GM12878 (cell line): Measurements from ENCODE around the gene PTPRN2. TPM values are rescaled to one million over a fixed set of nuclear protein-coding genes. Genes with fewer than 3 reads are reported as not detected.

Experiments used
- ATAC-seq: fragments of 200-7000 bp; cut with Tn5 transposase; 3 replicates; pipeline ENCODE4 v1.9.1; 2020; ENCODE audit warnings: mild to moderate bottlenecking, moderate library complexity
- BruUV-seq: library from RNA; stranded (reverse); fragments of 400-500 nt; replicated peaks from 2 replicates; lab custom pipeline; 2021; lab: Mats Ljungman, UMichigan
- CTCF ChIA-PET: fragments of 300-600 bp; sonication (Branson Sonifier 250); formaldehyde crosslinking; extraction: SDS; loops from one replicate; lab custom pipeline; 2021; ENCODE audit warnings: inconsistent platforms; lab: Yijun Ruan, JAX
- POLR2A ChIA-PET: fragments of 350-600 bp; formaldehyde crosslinking; extraction: SDS; loops from one replicate; lab custom pipeline; 2021; ENCODE audit warnings: inconsistent platforms; lab: Charles Lee
- RAD21 ChIA-PET: fragments of 300-600 bp; sonication (Branson Sonifier 250); formaldehyde crosslinking; loops from one replicate; lab custom pipeline; 2023; ENCODE audit warnings: antibody characterized with exemption; ENCODE audit not compliant: unreplicated experiment; lab: Charles Lee
- SMC1A ChIA-PET: fragments of 300-600 bp; sonication (Branson Sonifier 250); formaldehyde crosslinking; loops from one replicate; lab custom pipeline; 2023; ENCODE audit not compliant: unreplicated experiment, uncharacterized antibody; lab: Charles Lee
- DNase-seq: peaks from one replicate; pipeline ENCODE4 v3.0.0-alpha.2; 2011; ENCODE audit warnings: low read depth, low spot score
- FAIRE-seq: peaks from 3 replicates; lab custom pipeline; 2011; peaks lifted over from hg19 to GRCh38; lab: Jason Lieb, UNC
- H2AFZ ChIP-seq: 2 replicates; pipeline ENCODE4 v1.6.0; 2011; ENCODE audit warnings: low read depth, low read length, control low read depth; ENCODE audit not compliant: control insufficient read depth
- H3K27ac ChIP-seq: 2 replicates; pipeline ENCODE4 v1.5.1; 2011; ENCODE audit warnings: control low read depth; ENCODE audit not compliant: control insufficient read depth, insufficient read depth
- H3K27me3 ChIP-seq, 2 experiments: replicated peaks in 1 of 2; 2 replicates each; pipeline versions ENCODE4 v1.6.0 to v1.6.1; 2011; ENCODE audit warnings: low read length in 1 of 2; ENCODE audit not compliant: control insufficient read depth in 2 of 2, insufficient read depth in 2 of 2
- H3K36me3 ChIP-seq, 2 experiments: 2 replicates each; pipeline ENCODE4 v1.5.1; 2011; ENCODE audit warnings: low read length in 1 of 2; ENCODE audit not compliant: control insufficient read depth in 2 of 2, insufficient read depth in 2 of 2
- H3K4me1 ChIP-seq: 2 replicates; pipeline ENCODE4 v1.6.1; 2011; ENCODE audit warnings: mild to moderate bottlenecking, low read length, moderate library complexity, mixed read lengths; ENCODE audit not compliant: control insufficient read depth, insufficient read depth
- H3K4me2 ChIP-seq: 2 replicates; pipeline ENCODE4 v1.6.0; 2011; ENCODE audit warnings: control low read depth; ENCODE audit not compliant: control insufficient read depth, insufficient read depth
- H3K4me3 ChIP-seq: fragments of 200-600 bp; sonication (generic); 2 replicates; pipeline ENCODE4 v1.5.1; 2016
- H3K79me2 ChIP-seq: 2 replicates; pipeline ENCODE4 v1.6.0; 2011; ENCODE audit warnings: low read length; ENCODE audit not compliant: control insufficient read depth, insufficient read depth
- H3K9ac ChIP-seq: 2 replicates; pipeline ENCODE4 v1.8.0; 2011; ENCODE audit warnings: low read length, control low read depth, mixed read lengths; ENCODE audit not compliant: control insufficient read depth, insufficient read depth
- H3K9me3 ChIP-seq: replicated peaks from 3 replicates; pipeline ENCODE4 v1.5.1; 2011; ENCODE audit warnings: mild to moderate bottlenecking, low read length; ENCODE audit not compliant: control insufficient read depth, insufficient read depth
- H4K20me1 ChIP-seq: 2 replicates; pipeline ENCODE4 v1.6.0; 2011; ENCODE audit not compliant: control insufficient read depth, insufficient read depth
- ATF7 ChIP-seq: fragments of 450-650 bp; IDR thresholded peaks from 2 replicates; pipeline ENCODE4 v1.6.1; 2016; ENCODE audit warnings: low read depth, mild to moderate bottlenecking
- CHD1 ChIP-seq: IDR thresholded peaks from 2 replicates; pipeline ENCODE4 v1.6.1; 2012; ENCODE audit warnings: low read depth, low read length, improper control_type of control experiment
- CHD2 ChIP-seq: IDR thresholded peaks from 2 replicates; pipeline ENCODE4 v1.6.1; 2011; ENCODE audit warnings: low read depth, low read length, improper control_type of control experiment, borderline replicate concordance
- CUX1 ChIP-seq: IDR thresholded peaks from 2 replicates; pipeline ENCODE4 v1.6.1; 2012; ENCODE audit warnings: improper control_type of control experiment, low read depth, low read length; ENCODE audit not compliant: insufficient replicate concordance
- EED ChIP-seq: sonication (generic); IDR thresholded peaks from 2 replicates; pipeline ENCODE4 v1.6.1; 2016; ENCODE audit warnings: antibody characterized with exemption, low read depth
- EGR1 ChIP-seq, 2 experiments: IDR thresholded peaks; 1 replicate in 1 of 2; 2 replicates in 1 of 2; pipeline ENCODE4 v1.6.1; 2011 to 2012; ENCODE audit warnings: low read depth in 2 of 2, low read length in 2 of 2, borderline replicate concordance in 1 of 2, mild to moderate bottlenecking in 1 of 2, moderate library complexity in 1 of 2
- JUND ChIP-seq: IDR thresholded peaks from 2 replicates; pipeline ENCODE4 v1.6.1; 2012; ENCODE audit warnings: low read depth, mild to moderate bottlenecking, low read length, improper control_type of control experiment, moderate library complexity
- KLF5 ChIP-seq: fragments of 450-650 bp; IDR thresholded peaks from 2 replicates; pipeline ENCODE4 v1.6.1; 2014; ENCODE audit warnings: mild to moderate bottlenecking; ENCODE audit not compliant: partially characterized antibody
- NBN ChIP-seq: fragments of 450-650 bp; IDR thresholded peaks from 2 replicates; pipeline ENCODE4 v1.6.1; 2016
- NFYA ChIP-seq: IDR thresholded peaks from 2 replicates; pipeline ENCODE4 v1.6.1; 2011; ENCODE audit warnings: low read depth, mild to moderate bottlenecking, low read length, improper control_type of control experiment, borderline replicate concordance
- RCOR1 ChIP-seq: conservative IDR thresholded peaks from 2 replicates; pipeline ENCODE4 v1.6.1; 2012; ENCODE audit warnings: low read depth, low read length, improper control_type of control experiment
- RELA ChIP-seq: fragments of 450-650 bp; IDR thresholded peaks from 2 replicates; pipeline ENCODE4 v1.8.0; 2014; ENCODE audit warnings: borderline replicate concordance; ENCODE audit not compliant: partially characterized antibody
- RFX5 ChIP-seq: IDR thresholded peaks from 2 replicates; pipeline ENCODE4 v1.6.1; 2011; ENCODE audit warnings: low read depth, low read length, improper control_type of control experiment
- SIN3A ChIP-seq: IDR thresholded peaks from 2 replicates; pipeline ENCODE4 v1.6.1; 2012; ENCODE audit warnings: low read depth, low read length, improper control_type of control experiment
- SREBF1 ChIP-seq: IDR thresholded peaks from 2 replicates; pipeline ENCODE4 v1.6.1; 2012; ENCODE audit warnings: mild to moderate bottlenecking, low read length
- TAF1 ChIP-seq: IDR thresholded peaks from 2 replicates; pipeline ENCODE4 v1.6.1; 2011; ENCODE audit warnings: mild to moderate bottlenecking, low read depth, low read length, borderline replicate concordance
- TCF7 ChIP-seq: IDR thresholded peaks from 2 replicates; pipeline ENCODE4 v1.6.1; 2014; ENCODE audit warnings: antibody characterized with exemption, borderline replicate concordance
- ZSCAN29 ChIP-seq: fragments of 450-650 bp; IDR thresholded peaks from 2 replicates; pipeline ENCODE4 v1.6.1; 2017; ENCODE audit warnings: mild to moderate bottlenecking, moderate library complexity
- WGBS: methylation state at CpG from one replicate; pipeline ENCODE4 v1.1.6; 2016; ENCODE audit warnings: low lambda C conversion rate; ENCODE audit not compliant: insufficient replicate concordance, insufficient coverage; ENCODE audit errors: missing lambda C conversion rate; 5-methylcytosine and 5-hydroxymethylcytosine counted together
- in situ Hi-C: fragments of 300-500 bp; cut with MboI; formaldehyde crosslinking; loops from 9 replicates; pipeline ENCODE4 v1.14.3; 2018; ENCODE audit warnings: mixed read lengths
- intact Hi-C: fragments of 100-400 bp; cut with micrococcal nuclease; formaldehyde crosslinking; loops from one replicate; pipeline ENCODE4 v1.14.2; 2022; ENCODE audit not compliant: unreplicated experiment
- polyA plus RNA-seq, 11 experiments: library from polyadenylated mRNA; depleted of rRNA in 4 of 11; unstranded in 6 of 11; stranded (reverse) in 5 of 11; fragments of >200 nt; fragmentation: Nextera tagmentation in 4 of 11; fragmentation: Illumina TruSeq in 1 of 11; extraction: Ambion mirVana in 4 of 11; extraction: Trizol in 1 of 11; gene quantifications; 1 replicate in 1 of 11; 2 replicates in 10 of 11; pipeline versions ENCODE4 v1.2.1 to v1.2.3, GENCODE V29; 2011 to 2016; ENCODE audit warnings: inconsistent platforms in 2 of 11, missing spikeins in 2 of 11, low read depth in 1 of 11
- total RNA-seq, 4 experiments: library from RNA; depleted of rRNA in 3 of 4; stranded (reverse); fragments of >200 nt in 3 of 4; fragmentation: Illumina TruSeq in 1 of 4; extraction: Trizol in 1 of 4; gene quantifications; 2 replicates each; pipeline versions ENCODE4 v1.2.1 to v1.2.3, GENCODE V29; 2013 to 2021
- TF ChIP-seq, protein P1 (sequence below): fragments of 450-650 bp; conservative IDR thresholded peaks from 2 replicates; pipeline ENCODE4 v1.6.1; 2017; ENCODE audit warnings: mild to moderate bottlenecking, moderate library complexity

The PTPRN2 gene
- total and polyA plus RNA-seq, 10 of the 15 experiments (the other 5 are each of a cell fraction or from before 2014, with no cell fraction given): 5.4 TPM; not detected in 9

GRCh38 chr7:157551325-157552070, 1036.1 kb downstream of the PTPRN2 start:
- SMC1A ChIA-PET: no interaction called here
- intact Hi-C loops (no loop called here), in situ Hi-C loops (no loop called here)
- H4K20me1 ChIP-seq: no peaks in the 10 kb centered on the region
- no peaks in the 10 kb centered on the region for H3K79me2 ChIP-seq
- H3K9me3 ChIP-seq: no peaks in the 10 kb centered on the region; the same call in 1 of the 3 replicates
- no peak overlapping the region for H3K9ac ChIP-seq
- POLR2A ChIA-PET: interaction anchor here (0.6 kb wide), 1 partner anchor 32 kb away, joined by 4 read pairs; no protein-coding TSS in a partner anchor
- no peak overlapping the region for H3K27ac ChIP-seq
- ATAC-seq (no peak), DNase-seq (no peak), FAIRE-seq (no peak)
- CTCF ChIA-PET: no interaction called here
- H3K4me2 ChIP-seq: no peak overlapping the region
- no peak overlapping the region for H3K4me3 ChIP-seq
- RAD21 ChIA-PET: no interaction called here
- H3K4me1 ChIP-seq: no peaks in the 10 kb centered on the region
- no peak overlapping the region for H2AFZ ChIP-seq
- BruUV-seq: no TSS peak
- no peaks in the 10 kb centered on the region for H3K27me3 ChIP-seq
- H3K36me3 ChIP-seq: no peaks in the 10 kb centered on the region
- 45% methylated on average over 9 of the region's 13 CpGs for WGBS
- TF ChIP-seq CUX1 (no peak), RFX5 (no peak), CHD2 (no peak), KLF5 (no peak), JUND (no peak), TCF7 (no peak), SIN3A (no peak), EED (no peak), EGR1 (IDR thresholded peaks at IDR 0.05; ENCODE audit: borderline replicate concordance in 1 of 2, low read depth in 2 of 2, low read length in 2 of 2) (no peak), TAF1 (no peak), ZSCAN29 (no peak), NFYA (no peak), RELA (no peak), ATF7 (no peak), SREBF1 (no peak), CHD1 (no peak), RCOR1 (no peak), NBN (no peak)
- TF ChIP-seq, protein P1, sequence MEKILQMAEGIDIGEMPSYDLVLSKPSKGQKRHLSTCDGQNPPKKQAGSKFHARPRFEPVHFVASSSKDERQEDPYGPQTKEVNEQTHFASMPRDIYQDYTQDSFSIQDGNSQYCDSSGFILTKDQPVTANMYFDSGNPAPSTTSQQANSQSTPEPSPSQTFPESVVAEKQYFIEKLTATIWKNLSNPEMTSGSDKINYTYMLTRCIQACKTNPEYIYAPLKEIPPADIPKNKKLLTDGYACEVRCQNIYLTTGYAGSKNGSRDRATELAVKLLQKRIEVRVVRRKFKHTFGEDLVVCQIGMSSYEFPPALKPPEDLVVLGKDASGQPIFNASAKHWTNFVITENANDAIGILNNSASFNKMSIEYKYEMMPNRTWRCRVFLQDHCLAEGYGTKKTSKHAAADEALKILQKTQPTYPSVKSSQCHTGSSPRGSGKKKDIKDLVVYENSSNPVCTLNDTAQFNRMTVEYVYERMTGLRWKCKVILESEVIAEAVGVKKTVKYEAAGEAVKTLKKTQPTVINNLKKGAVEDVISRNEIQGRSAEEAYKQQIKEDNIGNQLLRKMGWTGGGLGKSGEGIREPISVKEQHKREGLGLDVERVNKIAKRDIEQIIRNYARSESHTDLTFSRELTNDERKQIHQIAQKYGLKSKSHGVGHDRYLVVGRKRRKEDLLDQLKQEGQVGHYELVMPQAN: no peak
